ENCODE results near the gene BBS9. TPM values are rescaled to one million over a fixed set of nuclear protein-coding genes. Genes with fewer than 3 reads are reported as not detected.

Gene BBS9
- total and polyA plus RNA-seq, 9 of the 15 experiments (the other 6 are each of a cell fraction or from before 2014, with no cell fraction given) = 0.77 to 3.3 (median 2.4) TPM

- Histone ChIP-seq H3K27me3 (ENCODE audit: control insufficient read depth in 2 of 2, insufficient read depth in 2 of 2, low read length in 2 of 2) (no peaks in the 10 kb centered on the region), H3K36me3 (ENCODE audit: control insufficient read depth, insufficient read depth, low read length) (no peaks in the 10 kb centered on the region), H3K4me3 (no peak overlapping the region), H3K9ac (ENCODE audit: insufficient read depth in 1 of 2, low read depth in 2 of 2, low read length in 2 of 2) (no peak overlapping the region), H3K27ac (ENCODE audit: extremely low read depth, low read depth, low read length) (no peak overlapping the region), H3K9me3 (replicated peaks; ENCODE audit: control insufficient read depth, insufficient read depth, low read depth, low read length) (no peaks in the 10 kb centered on the region), H4K20me1 (replicated peaks; ENCODE audit: control insufficient read depth, insufficient read depth, low read length) (no peaks in the 10 kb centered on the region), H3K9me1 (ENCODE audit: control insufficient read depth, insufficient read depth, low read length) (no peaks in the 10 kb centered on the region), H2AFZ (ENCODE audit: low read depth, low read length) (no peak overlapping the region), H3K4me2 (ENCODE audit: insufficient read depth, low read length) (no peak overlapping the region), H3K4me1 (replicated peaks in 1 of 2; ENCODE audit: control insufficient read depth in 2 of 2, insufficient read depth in 2 of 2, low read length in 2 of 2) (no peaks in the 10 kb centered on the region), H3K79me2 (ENCODE audit: control insufficient read depth, insufficient read depth, low read length) (no peaks in the 10 kb centered on the region)
- no peak for DNase-seq (ENCODE audit: extremely low read depth in 1 of 4, low spot score in 3 of 4)
- intact Hi-C loops (cut with micrococcal nuclease) (no loop called here), in situ Hi-C loops (cut with MboI) (no loop called here)
- BruUV-seq (replicated peaks) = no TSS peak
- FAIRE-seq = no peak
- ChIA-PET CTCF (ENCODE audit: low intra/inter-chr PET ratio) (no interaction called here), POLR2A (no interaction called here)
- no peak for ATAC-seq
- TF ChIP-seq SAP30 (IDR thresholded peaks at IDR 0.05; ENCODE audit: borderline replicate concordance, insufficient read depth, low read depth, low read length, poor library complexity, severe bottlenecking) = no peak
- no peak for TF ChIP-seq ZNF644 (tag; IDR thresholded peaks at IDR 0.05; ENCODE audit: low read depth)
- TF ChIP-seq ZNF699 (CRISPR knock-in tag; IDR thresholded peaks at IDR 0.05; ENCODE audit: insufficient replicate concordance) = no peak
- TF ChIP-seq, protein P1, sequence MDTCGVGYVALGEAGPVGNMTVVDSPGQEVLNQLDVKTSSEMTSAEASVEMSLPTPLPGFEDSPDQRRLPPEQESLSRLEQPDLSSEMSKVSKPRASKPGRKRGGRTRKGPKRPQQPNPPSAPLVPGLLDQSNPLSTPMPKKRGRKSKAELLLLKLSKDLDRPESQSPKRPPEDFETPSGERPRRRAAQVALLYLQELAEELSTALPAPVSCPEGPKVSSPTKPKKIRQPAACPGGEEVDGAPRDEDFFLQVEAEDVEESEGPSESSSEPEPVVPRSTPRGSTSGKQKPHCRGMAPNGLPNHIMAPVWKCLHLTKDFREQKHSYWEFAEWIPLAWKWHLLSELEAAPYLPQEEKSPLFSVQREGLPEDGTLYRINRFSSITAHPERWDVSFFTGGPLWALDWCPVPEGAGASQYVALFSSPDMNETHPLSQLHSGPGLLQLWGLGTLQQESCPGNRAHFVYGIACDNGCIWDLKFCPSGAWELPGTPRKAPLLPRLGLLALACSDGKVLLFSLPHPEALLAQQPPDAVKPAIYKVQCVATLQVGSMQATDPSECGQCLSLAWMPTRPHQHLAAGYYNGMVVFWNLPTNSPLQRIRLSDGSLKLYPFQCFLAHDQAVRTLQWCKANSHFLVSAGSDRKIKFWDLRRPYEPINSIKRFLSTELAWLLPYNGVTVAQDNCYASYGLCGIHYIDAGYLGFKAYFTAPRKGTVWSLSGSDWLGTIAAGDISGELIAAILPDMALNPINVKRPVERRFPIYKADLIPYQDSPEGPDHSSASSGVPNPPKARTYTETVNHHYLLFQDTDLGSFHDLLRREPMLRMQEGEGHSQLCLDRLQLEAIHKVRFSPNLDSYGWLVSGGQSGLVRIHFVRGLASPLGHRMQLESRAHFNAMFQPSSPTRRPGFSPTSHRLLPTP (IDR thresholded peaks at IDR 0.05; ENCODE audit: borderline replicate concordance, extremely low read depth, insufficient read length) = no peak
- TF ChIP-seq CEBPB (tag; IDR thresholded peaks at IDR 0.05) = no peak
- TF ChIP-seq NR2C1 (IDR thresholded peaks at IDR 0.05) = no peak
- no peak for TF ChIP-seq NR2C1 (tag; IDR thresholded peaks at IDR 0.05)
- no peak for TF ChIP-seq PTTG1 (tag; IDR thresholded peaks at IDR 0.05; ENCODE audit: low read depth)
- TF ChIP-seq ARHGAP35 (IDR thresholded peaks at IDR 0.05; ENCODE audit: partially characterized antibody) = no peak
- TF ChIP-seq ZNF140 (CRISPR knock-in tag; IDR thresholded peaks at IDR 0.05) = no peak
- TF ChIP-seq ZNF75A (CRISPR knock-in tag; IDR thresholded peaks at IDR 0.05) = no peak
- TF ChIP-seq KHSRP (IDR thresholded peaks at IDR 0.05) = no peak
- TF ChIP-seq MBD2 (IDR thresholded peaks at IDR 0.05; ENCODE audit: borderline replicate concordance, low read depth) = no peak
- no peak for TF ChIP-seq ELK1 (CRISPR knock-in tag; IDR thresholded peaks at IDR 0.05)
- TF ChIP-seq RBM17 (IDR thresholded peaks at IDR 0.05; ENCODE audit: borderline replicate concordance, low read depth, low read length) = no peak
- TF ChIP-seq TAF9B (IDR thresholded peaks at IDR 0.05; ENCODE audit: partially characterized antibody) = no peak
- TF ChIP-seq, protein P2, sequence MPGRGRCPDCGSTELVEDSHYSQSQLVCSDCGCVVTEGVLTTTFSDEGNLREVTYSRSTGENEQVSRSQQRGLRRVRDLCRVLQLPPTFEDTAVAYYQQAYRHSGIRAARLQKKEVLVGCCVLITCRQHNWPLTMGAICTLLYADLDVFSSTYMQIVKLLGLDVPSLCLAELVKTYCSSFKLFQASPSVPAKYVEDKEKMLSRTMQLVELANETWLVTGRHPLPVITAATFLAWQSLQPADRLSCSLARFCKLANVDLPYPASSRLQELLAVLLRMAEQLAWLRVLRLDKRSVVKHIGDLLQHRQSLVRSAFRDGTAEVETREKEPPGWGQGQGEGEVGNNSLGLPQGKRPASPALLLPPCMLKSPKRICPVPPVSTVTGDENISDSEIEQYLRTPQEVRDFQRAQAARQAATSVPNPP (IDR thresholded peaks at IDR 0.05; ENCODE audit: borderline replicate concordance, insufficient read depth, insufficient read length) = no peak
- WGBS (ENCODE audit: insufficient coverage, low coverage, missing lambda C conversion rate) = 0% methylated on average over 1 of the region's 1 CpG
These were observed 348.5 kb downstream of the BBS9 start for GRCh38 chr7:33477719-33478480.

All from K562 (cell line).